BE2C (cell line): ENCODE data around the gene PFN4.

Experiments
- DNase-seq: peaks from one replicate; pipeline ENCODE4 v3.0.0-alpha.2; 2020
- H3K27me3 ChIP-seq: fragments of 250-450 bp; sonication (Bioruptor Pico); 2 replicates; pipeline ENCODE4 v1.5.1; 2020; ENCODE audit warnings: mild to moderate bottlenecking
- H3K36me3 ChIP-seq: fragments of 250-450 bp; sonication (Bioruptor Pico); 2 replicates; pipeline ENCODE4 v1.5.1; 2020; ENCODE audit warnings: mild to moderate bottlenecking
- H3K4me1 ChIP-seq: fragments of 250-450 bp; sonication (Bioruptor Pico); 2 replicates; pipeline ENCODE4 v1.5.1; 2020
- H3K4me3 ChIP-seq: 2 replicates; pipeline ENCODE4 v1.5.1; 2011; ENCODE audit warnings: low read depth, low read length
- H3K9me3 ChIP-seq: fragments of 250-450 bp; sonication (Bioruptor Pico); 2 replicates; pipeline ENCODE4 v1.5.1; 2020
- TF ChIP-seq, protein P1 (sequence below): IDR thresholded peaks from 2 replicates; pipeline ENCODE4 v1.5.1; 2012; ENCODE audit warnings: mild to moderate bottlenecking, low read depth, low read length

PFN4 gene

DNA sequence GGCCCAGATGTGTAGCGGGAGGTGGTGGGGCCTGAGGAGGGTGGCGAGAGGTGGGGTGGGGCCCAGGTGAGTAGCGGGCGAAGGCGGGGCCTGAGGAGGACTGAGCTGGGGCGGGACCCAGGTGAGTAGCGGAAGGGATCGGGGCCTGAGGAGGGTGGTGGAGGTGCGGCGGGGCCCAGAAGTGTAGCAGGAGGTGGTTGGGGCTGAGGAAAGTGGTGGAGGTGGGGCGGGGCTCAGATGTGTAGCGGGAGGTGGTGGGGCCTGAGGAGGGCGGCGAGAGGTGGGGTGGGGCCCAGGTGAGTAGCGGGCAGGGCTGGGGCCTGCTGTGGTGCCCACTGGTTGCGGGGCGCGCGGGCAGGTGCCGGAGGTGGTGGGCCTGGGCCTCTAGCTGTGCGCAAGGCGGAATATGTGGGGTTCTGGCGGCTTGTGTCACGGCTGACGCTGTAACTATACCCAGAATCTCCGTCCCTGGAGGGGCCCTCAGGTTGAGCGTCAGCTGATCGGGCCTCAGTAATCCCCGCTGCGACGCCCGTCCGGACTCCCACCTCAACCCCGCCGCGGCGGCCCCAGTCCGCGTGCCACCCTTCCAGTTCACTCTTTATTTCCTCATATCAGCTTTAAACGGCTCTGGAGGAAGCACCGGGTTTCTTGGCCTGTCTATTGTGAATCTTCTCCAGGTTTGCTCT lies 46.1 kb downstream of the PFN4 start:
- peak overlapping the region; percentile 100 for H3K4me3 ChIP-seq
- peaks cover 14% of the 10 kb centered on the region for H3K36me3 ChIP-seq
- no peak for DNase-seq
- no peaks in the 10 kb centered on the region for H3K4me1 ChIP-seq
- H3K9me3 ChIP-seq, result no peaks in the 10 kb centered on the region
- no peaks in the 10 kb centered on the region for H3K27me3 ChIP-seq
- TF ChIP-seq, protein P1, sequence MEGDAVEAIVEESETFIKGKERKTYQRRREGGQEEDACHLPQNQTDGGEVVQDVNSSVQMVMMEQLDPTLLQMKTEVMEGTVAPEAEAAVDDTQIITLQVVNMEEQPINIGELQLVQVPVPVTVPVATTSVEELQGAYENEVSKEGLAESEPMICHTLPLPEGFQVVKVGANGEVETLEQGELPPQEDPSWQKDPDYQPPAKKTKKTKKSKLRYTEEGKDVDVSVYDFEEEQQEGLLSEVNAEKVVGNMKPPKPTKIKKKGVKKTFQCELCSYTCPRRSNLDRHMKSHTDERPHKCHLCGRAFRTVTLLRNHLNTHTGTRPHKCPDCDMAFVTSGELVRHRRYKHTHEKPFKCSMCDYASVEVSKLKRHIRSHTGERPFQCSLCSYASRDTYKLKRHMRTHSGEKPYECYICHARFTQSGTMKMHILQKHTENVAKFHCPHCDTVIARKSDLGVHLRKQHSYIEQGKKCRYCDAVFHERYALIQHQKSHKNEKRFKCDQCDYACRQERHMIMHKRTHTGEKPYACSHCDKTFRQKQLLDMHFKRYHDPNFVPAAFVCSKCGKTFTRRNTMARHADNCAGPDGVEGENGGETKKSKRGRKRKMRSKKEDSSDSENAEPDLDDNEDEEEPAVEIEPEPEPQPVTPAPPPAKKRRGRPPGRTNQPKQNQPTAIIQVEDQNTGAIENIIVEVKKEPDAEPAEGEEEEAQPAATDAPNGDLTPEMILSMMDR, result no peak

DNA sequence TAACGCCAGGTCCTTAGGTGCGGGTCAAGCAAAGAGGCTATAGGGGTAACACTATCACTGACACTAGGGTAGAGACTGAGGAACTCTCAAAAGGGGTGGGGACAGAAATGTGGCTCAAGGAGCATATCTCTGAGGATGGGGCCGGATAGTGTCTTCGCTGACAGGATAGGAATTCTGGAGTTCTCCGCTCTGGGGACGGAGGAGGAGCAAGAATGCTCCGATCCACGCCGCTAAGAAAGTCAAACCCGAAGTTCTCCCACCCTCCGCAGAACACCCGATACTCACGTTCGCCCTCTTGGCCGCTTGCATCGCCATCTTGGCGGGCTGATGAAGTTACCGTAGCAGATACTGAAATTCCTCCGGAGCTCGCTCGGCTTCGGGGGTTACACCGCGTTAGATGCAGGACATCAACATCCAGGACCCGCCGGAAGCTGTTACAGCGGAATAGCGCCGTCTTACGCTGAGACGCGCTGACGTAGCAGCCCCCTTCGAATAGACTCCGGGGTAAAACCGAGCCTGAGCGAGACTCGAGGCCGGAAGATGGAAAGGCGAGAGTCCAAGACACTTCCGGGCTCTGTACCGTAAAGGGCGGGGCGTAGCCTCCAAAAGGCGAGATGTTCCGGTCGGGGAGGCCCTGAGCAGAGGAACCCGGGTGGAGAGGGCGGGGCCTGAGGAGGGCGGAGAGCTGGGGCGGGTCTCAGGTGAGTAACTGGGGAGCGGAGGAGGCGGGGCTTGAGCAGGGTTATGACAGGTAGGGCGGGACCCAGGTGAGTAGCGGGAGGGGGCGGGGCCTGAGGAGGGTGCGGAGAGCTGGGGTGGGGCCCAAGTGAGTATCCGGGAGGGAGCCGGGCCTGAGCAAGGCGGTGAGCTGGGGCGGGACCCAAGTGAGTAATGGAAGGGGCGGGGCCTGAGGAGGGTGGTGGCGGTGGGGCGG lies 47.0 kb downstream of the PFN4 start, which contains the start of gene SF3B6:
TSS of gene SF3B6 (minus strand) at position 412 of the 934 bp plus-strand sequence. CDS start at position 315, 97 bp downstream.
- no peaks in the 10 kb centered on the region for H3K27me3 ChIP-seq
- no peaks in the 10 kb centered on the region for H3K4me1 ChIP-seq
- TF ChIP-seq, protein P1, result no peak
- H3K9me3 ChIP-seq, result no peaks in the 10 kb centered on the region
- peak within 1 kb of the TSS; percentile 100 for H3K4me3 ChIP-seq
- H3K36me3 ChIP-seq, result peaks cover 14% of the 10 kb centered on the region
- DNase-seq, result peak; percentile 98

DNA sequence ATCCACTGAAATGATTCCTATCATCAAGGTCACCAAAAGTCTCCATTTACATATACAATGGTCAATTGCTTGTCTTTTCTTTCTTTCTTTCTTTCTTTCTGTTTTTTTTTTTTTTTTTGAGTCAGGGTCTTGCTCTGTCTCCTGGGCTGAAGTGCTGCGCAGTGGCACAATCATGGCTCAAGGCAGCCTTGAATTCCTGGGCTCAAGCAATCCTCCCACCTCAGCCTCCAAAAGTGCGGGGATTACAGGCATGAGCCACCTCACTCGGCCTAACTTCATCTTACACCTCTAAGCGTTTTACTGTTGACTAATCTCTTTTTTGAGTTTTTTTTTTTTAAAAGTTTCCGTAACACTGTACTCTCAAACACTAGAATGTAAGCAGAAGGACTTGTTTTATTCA lies 47.9 kb downstream of the PFN4 start:
- Histone ChIP-seq H3K36me3 (peaks cover 14% of the 10 kb centered on the region), H3K4me1 (no peaks in the 10 kb centered on the region), H3K27me3 (no peaks in the 10 kb centered on the region), H3K9me3 (no peaks in the 10 kb centered on the region), H3K4me3 (peak overlapping the region; percentile 100)
- TF ChIP-seq, protein P1, result no peak
- no peak for DNase-seq

DNA sequence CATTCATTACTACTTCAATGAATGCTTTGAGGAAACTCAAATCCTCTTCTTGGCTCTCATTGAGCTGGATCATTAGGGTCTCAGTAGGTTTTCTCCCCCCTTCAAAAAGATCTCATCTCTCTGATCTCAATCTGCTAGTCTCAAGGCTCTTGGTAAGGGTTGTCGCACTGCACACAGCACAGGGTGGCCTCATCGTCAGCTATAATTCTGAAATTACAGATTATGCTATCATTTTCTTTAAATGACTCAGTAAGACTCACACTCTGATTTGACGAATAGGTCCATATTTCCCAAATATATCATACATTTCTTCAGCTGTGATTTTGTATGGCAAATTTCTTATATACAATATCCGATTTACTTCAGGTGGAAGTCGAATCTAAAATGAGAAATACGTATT lies 49.3 kb downstream of the PFN4 start:
- no peak for DNase-seq
- Histone ChIP-seq H3K36me3 (peaks cover 17% of the 10 kb centered on the region), H3K4me1 (no peaks in the 10 kb centered on the region), H3K27me3 (no peaks in the 10 kb centered on the region), H3K9me3 (no peaks in the 10 kb centered on the region), H3K4me3 (no peak overlapping the region)
- TF ChIP-seq, protein P1, result no peak

DNA sequence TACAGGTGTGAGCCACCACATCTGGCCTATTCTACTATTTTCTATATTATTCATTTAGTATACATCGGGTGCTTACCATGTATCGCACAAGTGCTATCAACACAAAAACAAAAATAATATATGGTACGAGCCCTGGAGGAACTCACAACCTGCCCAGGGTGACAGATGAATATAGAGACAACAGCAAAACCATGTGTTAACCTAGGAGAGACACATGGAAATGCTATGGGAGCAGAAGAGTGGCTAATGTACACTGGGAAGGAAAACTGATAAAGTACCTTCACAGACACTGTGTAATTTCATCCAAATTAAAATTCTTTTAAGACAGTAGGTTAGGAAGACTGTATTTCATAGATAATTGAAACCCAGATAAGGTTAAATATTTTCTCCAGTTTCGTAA lies 50.9 kb downstream of the PFN4 start:
- H3K27me3 ChIP-seq, result no peaks in the 10 kb centered on the region
- H3K4me3 ChIP-seq, result no peak overlapping the region
- no peak for DNase-seq
- TF ChIP-seq, protein P1, result no peak
- H3K9me3 ChIP-seq, result no peaks in the 10 kb centered on the region
- H3K36me3 ChIP-seq, result peaks cover 32% of the 10 kb centered on the region
- no peaks in the 10 kb centered on the region for H3K4me1 ChIP-seq
